Superior temporal gyrus (tissue), 1 donor: ENCODE results near the gene CNIH3.
"Not testable (repeated sequence)": the region's sequence is repeated elsewhere in the genome, so short reads cannot be mapped to it uniquely, and the experiment has no call there.

Experiments
- DNase-seq: peaks from one replicate; pipeline ENCODE4 v3.0.0-alpha.2; 2016; ENCODE audit errors: extremely low spot score

The CNIH3 gene

GRCh38 chr1:224687465-224687864 is 71.3 kb downstream of the CNIH3 start:
- no peak for DNase-seq

GRCh38 chr1:224689374-224689773 is 73.3 kb downstream of the CNIH3 start:
- peak; percentile 38 for DNase-seq

- no peak for DNase-seq
These were observed 74.5 kb downstream of the CNIH3 start for GRCh38 chr1:224690576-224690975.

- DNase-seq = peak; percentile 57
These were observed 75.2 kb downstream of the CNIH3 start for GRCh38 chr1:224691148-224691925.

GRCh38 chr1:224694969-224695368 is 78.9 kb downstream of the CNIH3 start:
- no peak for DNase-seq

- DNase-seq = no peak
These were observed 79.9 kb downstream of the CNIH3 start for GRCh38 chr1:224696021-224696420.

GRCh38 chr1:224696891-224697765 is 81.0 kb downstream of the CNIH3 start:
- no peak for DNase-seq

GRCh38 chr1:224698015-224698451 is 81.9 kb downstream of the CNIH3 start:
- peak; percentile 68 for DNase-seq

- DNase-seq = no peak
These were observed 84.9 kb downstream of the CNIH3 start for GRCh38 chr1:224700918-224701531.

GRCh38 chr1:224703702-224704101 is 87.6 kb downstream of the CNIH3 start:
- DNase-seq = no peak

- no peak for DNase-seq
These were observed 88.1 kb downstream of the CNIH3 start for GRCh38 chr1:224704107-224704735.

- DNase-seq = no peak
These were observed 89.5 kb downstream of the CNIH3 start for GRCh38 chr1:224705578-224705977.

- no peak for DNase-seq
These were observed 92.0 kb downstream of the CNIH3 start for GRCh38 chr1:224707843-224708725.

- no peak for DNase-seq
These were observed 94.1 kb downstream of the CNIH3 start for GRCh38 chr1:224710196-224710595.

GRCh38 chr1:224711231-224711756 is 95.2 kb downstream of the CNIH3 start:
- not testable (repeated sequence) for DNase-seq

- no peak for DNase-seq
These were observed 95.8 kb downstream of the CNIH3 start for GRCh38 chr1:224711876-224712275.

- DNase-seq = no peak
These were observed 97.1 kb downstream of the CNIH3 start for GRCh38 chr1:224713228-224713627.

- no peak for DNase-seq
These were observed 98.4 kb downstream of the CNIH3 start for GRCh38 chr1:224714553-224714952.

- DNase-seq = no peak
These were observed 102.4 kb downstream of the CNIH3 start for GRCh38 chr1:224718470-224719053.

- no peak for DNase-seq
These were observed 103.6 kb downstream of the CNIH3 start for GRCh38 chr1:224719716-224720115.
